H1 (cell line): ENCODE measurements around the gene CD8B2. TPM values are rescaled to one million over a fixed set of nuclear protein-coding genes. Genes with fewer than 3 reads are reported as not detected.

ENCODE experiments used
- CTCF ChIA-PET: fragments of 300-600 bp; sonication (Branson Sonifier 250); formaldehyde crosslinking; loops from one replicate; lab custom pipeline; 2021; ENCODE audit not compliant: partially characterized antibody; lab: Charles Lee
- POLR2A ChIA-PET: fragments of 300-600 bp; sonication (Branson Sonifier 250); formaldehyde crosslinking; loops from one replicate; lab custom pipeline; 2021; ENCODE audit warnings: inconsistent platforms; ENCODE audit not compliant: partially characterized antibody; lab: Charles Lee
- DNase-seq, 2 experiments: peaks; one replicate each; pipeline versions ENCODE4 v3.0.0 to v3.0.0-alpha.2; 2010 to 2022; ENCODE audit warnings: low spot score in 2 of 2, low read depth in 1 of 2, mixed read lengths in 1 of 2
- FAIRE-seq: peaks from 2 replicates; lab custom pipeline; 2011; peaks lifted over from hg19 to GRCh38; lab: Jason Lieb, UNC
- H2AFZ ChIP-seq: 2 replicates; pipeline ENCODE4 v1.8.1; 2012; ENCODE audit warnings: low read length, inconsistent platforms
- H2AK5ac ChIP-seq: 2 replicates; pipeline ENCODE4 v1.6.1; 2013; ENCODE audit warnings: low read depth, low read length
- H2BK120ac ChIP-seq: replicated peaks from 2 replicates; pipeline ENCODE3; 2013; ENCODE audit warnings: low read depth, low read length, inconsistent platforms
- H2BK12ac ChIP-seq: 2 replicates; pipeline ENCODE4 v1.6.1; 2013; ENCODE audit warnings: low read depth, low read length
- H2BK15ac ChIP-seq: 2 replicates; pipeline ENCODE4 v1.6.1; 2013; ENCODE audit warnings: low read length
- H2BK20ac ChIP-seq: 2 replicates; pipeline ENCODE4 v1.6.1; 2013; ENCODE audit warnings: low read length
- H2BK5ac ChIP-seq: 2 replicates; pipeline ENCODE4 v1.6.1; 2013; ENCODE audit warnings: low read depth, low read length
- H3K14ac ChIP-seq: 2 replicates; pipeline ENCODE4 v1.6.1; 2013; ENCODE audit warnings: inconsistent platforms; ENCODE audit not compliant: insufficient read length
- H3K18ac ChIP-seq: 2 replicates; pipeline ENCODE4 v1.6.1; 2013; ENCODE audit warnings: low read length; ENCODE audit errors: extremely low read depth
- H3K23ac ChIP-seq: 2 replicates; pipeline ENCODE4 v1.6.1; 2013; ENCODE audit warnings: inconsistent platforms; ENCODE audit not compliant: insufficient read length
- H3K23me2 ChIP-seq: 2 replicates; pipeline ENCODE4 v1.6.1; 2013; ENCODE audit warnings: low read depth, low read length
- H3K27ac ChIP-seq: 2 replicates; pipeline ENCODE4 v1.6.1; 2011; ENCODE audit warnings: low read depth, low read length, inconsistent platforms
- H3K27me3 ChIP-seq, 4 experiments: replicated peaks in 1 of 4; 1 replicate in 1 of 4; 2 replicates in 3 of 4; pipeline versions ENCODE4 v1.6.1 to v1.8.1; 2011 to 2013; ENCODE audit warnings: low read length in 3 of 4, mild to moderate bottlenecking in 3 of 4, inconsistent platforms in 2 of 4, mixed read lengths in 2 of 4, moderate library complexity in 1 of 4; ENCODE audit not compliant: control insufficient read depth in 3 of 4, insufficient read depth in 3 of 4; ENCODE audit errors: extremely low read depth in 1 of 4
- H3K36me3 ChIP-seq, 4 experiments: 2 replicates each; pipeline versions ENCODE4 v1.6.1 to v1.8.1; 2011 to 2013; ENCODE audit warnings: mild to moderate bottlenecking in 4 of 4, low read length in 3 of 4, moderate library complexity in 2 of 4, control low read depth in 1 of 4, inconsistent platforms in 1 of 4; ENCODE audit not compliant: insufficient read depth in 4 of 4, control insufficient read depth in 2 of 4
- H3K4ac ChIP-seq: replicated peaks from 2 replicates; pipeline ENCODE3; 2013; ENCODE audit warnings: low read length, low read depth, mixed read lengths, inconsistent platforms; ENCODE audit not compliant: insufficient read length
- H3K4me1 ChIP-seq, 4 experiments: replicated peaks in 1 of 4; 1 replicate in 1 of 4; 2 replicates in 3 of 4; pipeline versions ENCODE4 v1.6.1 to v1.8.1; 2011 to 2013; ENCODE audit warnings: low read length in 3 of 4, inconsistent platforms in 2 of 4, mixed read lengths in 1 of 4; ENCODE audit not compliant: insufficient read depth in 4 of 4, control insufficient read depth in 3 of 4
- H3K4me2 ChIP-seq, 2 experiments: 2 replicates each; pipeline versions ENCODE4 v1.6.1 to v1.8.1; 2011 to 2013; ENCODE audit warnings: low read depth in 2 of 2, low read length in 2 of 2, control low read depth in 1 of 2, inconsistent platforms in 1 of 2, mild to moderate bottlenecking in 1 of 2; ENCODE audit not compliant: insufficient read depth in 1 of 2
- H3K4me3 ChIP-seq, 4 experiments: fragments of 200-600, 300-600 bp in 1 of 4; sonication (generic), shearing (Covaris generic), sonication (Bioruptor Twin) in 1 of 4; 2 replicates each; pipeline versions ENCODE4 v1.5.1 to v1.8.1; 2011 to 2016; ENCODE audit warnings: low read length in 4 of 4, low read depth in 3 of 4, control low read depth in 2 of 4, inconsistent platforms in 2 of 4, mild to moderate bottlenecking in 2 of 4, mixed read lengths in 1 of 4, moderate library complexity in 1 of 4; ENCODE audit not compliant: insufficient read depth in 2 of 4; ENCODE audit errors: extremely low read depth in 1 of 4
- H3K56ac ChIP-seq: replicated peaks from 2 replicates; pipeline ENCODE3; 2013; ENCODE audit warnings: low read depth, mild to moderate bottlenecking, mixed read lengths, low read length, inconsistent platforms; ENCODE audit not compliant: insufficient read length
- H3K79me1 ChIP-seq: 2 replicates; pipeline ENCODE4 v1.6.1; 2013; ENCODE audit warnings: low read depth, low read length, control low read depth
- H3K79me2 ChIP-seq, 2 experiments: 2 replicates each; pipeline versions ENCODE4 v1.6.1 to v1.8.1; 2012 to 2013; ENCODE audit warnings: low read length in 2 of 2, mild to moderate bottlenecking in 2 of 2, inconsistent platforms in 1 of 2; ENCODE audit not compliant: insufficient read depth in 2 of 2, control insufficient read depth in 1 of 2
- H3K9ac ChIP-seq, 4 experiments: replicated peaks in 1 of 4; 1 replicate in 1 of 4; 2 replicates in 3 of 4; pipeline versions ENCODE4 v1.6.1 to v1.8.1; 2011 to 2013; ENCODE audit warnings: low read depth in 3 of 4, low read length in 3 of 4, control low read depth in 2 of 4, mild to moderate bottlenecking in 2 of 4, moderate library complexity in 2 of 4, inconsistent platforms in 1 of 4; ENCODE audit errors: extremely low read depth in 1 of 4
- H3K9me3 ChIP-seq, 2 experiments: 2 replicates each; pipeline versions ENCODE4 v1.6.1 to v1.8.1; 2012 to 2013; ENCODE audit warnings: mild to moderate bottlenecking in 2 of 2, moderate library complexity in 2 of 2, control low read depth in 1 of 2, inconsistent platforms in 1 of 2, low read depth in 1 of 2, low read length in 1 of 2, mixed read lengths in 1 of 2; ENCODE audit not compliant: insufficient read depth in 2 of 2
- H4K20me1 ChIP-seq, 2 experiments: replicated peaks in 1 of 2; 2 replicates each; pipeline versions ENCODE3 to v1.8.1; 2011 to 2013; ENCODE audit warnings: inconsistent platforms in 2 of 2, low read length in 2 of 2, mild to moderate bottlenecking in 1 of 2; ENCODE audit not compliant: insufficient read depth in 2 of 2, control insufficient read depth in 1 of 2
- H4K5ac ChIP-seq: 2 replicates; pipeline ENCODE4 v1.6.1; 2013; ENCODE audit warnings: low read length, low read depth, mixed read lengths, inconsistent platforms; ENCODE audit not compliant: insufficient read length
- H4K8ac ChIP-seq: 2 replicates; pipeline ENCODE4 v1.8.0; 2013; ENCODE audit warnings: mild to moderate bottlenecking, moderate library complexity, low read length, inconsistent platforms; ENCODE audit not compliant: insufficient read depth; ENCODE audit errors: extremely low read depth
- H4K91ac ChIP-seq: replicated peaks from 2 replicates; pipeline ENCODE3; 2013; ENCODE audit warnings: low read length, mixed read lengths, inconsistent platforms; ENCODE audit not compliant: insufficient read length
- BACH1 ChIP-seq: IDR thresholded peaks from 2 replicates; pipeline ENCODE4 v1.6.1; 2012; ENCODE audit warnings: low read length, improper control_type of control experiment
- NANOG ChIP-seq: IDR thresholded peaks from 2 replicates; pipeline ENCODE4 v1.6.1; 2011; ENCODE audit warnings: low read length, low read depth, mild to moderate bottlenecking, inconsistent platforms; ENCODE audit not compliant: insufficient read depth, poor library complexity, severe bottlenecking
- NRF1 ChIP-seq: IDR thresholded peaks from 2 replicates; pipeline ENCODE4 v1.6.1; 2011; ENCODE audit warnings: mild to moderate bottlenecking, low read depth, low read length, improper control_type of control experiment
- PHF8 ChIP-seq: fragments of 200-600 bp; sonication (generic); conservative IDR thresholded peaks from 2 replicates; pipeline ENCODE4 v1.7.1; 2012; ENCODE audit warnings: low read depth, mild to moderate bottlenecking, inconsistent platforms, low read length, moderate library complexity
- POLR2A ChIP-seq, 2 experiments: IDR thresholded peaks; 1 replicate in 1 of 2; 2 replicates in 1 of 2; pipeline ENCODE4 v1.6.1; 2011; ENCODE audit warnings: low read depth in 2 of 2, low read length in 2 of 2, mild to moderate bottlenecking in 2 of 2; ENCODE audit errors: control extremely low read depth in 1 of 2
- RNF2 ChIP-seq: fragments of 200-900, 300-1000 bp; sonication (generic); IDR thresholded peaks from 2 replicates; pipeline ENCODE4 v1.7.1; 2016; ENCODE audit warnings: borderline replicate concordance, low read depth, mild to moderate bottlenecking, antibody characterized with exemption, low read length; ENCODE audit not compliant: poor library complexity, severe bottlenecking; ENCODE audit errors: missing control alignments
- SAP30 ChIP-seq: fragments of 300-600 bp; sonication (generic); IDR thresholded peaks from 2 replicates; pipeline ENCODE4 v1.7.1; 2012; ENCODE audit warnings: low read length, moderate library complexity, mild to moderate bottlenecking, inconsistent platforms; ENCODE audit not compliant: insufficient read depth, insufficient replicate concordance
- SIX5 ChIP-seq: IDR thresholded peaks from 2 replicates; pipeline ENCODE4 v1.6.1; 2011; ENCODE audit warnings: mild to moderate bottlenecking, low read depth, low read length
- WGBS, 2 experiments: shearing (Covaris generic) in 1 of 2; methylation state at CpG; one replicate each; pipeline versions ENCODE4 v1.1.6 to v1.1.7; 2013 to 2015; ENCODE audit warnings: low lambda C conversion rate in 2 of 2, mixed read lengths in 2 of 2, inconsistent platforms in 1 of 2, low coverage in 1 of 2, missing lambda C conversion rate in 1 of 2; ENCODE audit not compliant: insufficient replicate concordance in 2 of 2, insufficient coverage in 1 of 2, insufficient read length in 1 of 2; ENCODE audit errors: extremely low coverage in 1 of 2, missing lambda C conversion rate in 1 of 2; 5-methylcytosine and 5-hydroxymethylcytosine counted together
- polyA plus RNA-seq, 7 experiments: library from polyadenylated mRNA; depleted of rRNA in 3 of 7; stranded (reverse) in 5 of 7; unstranded in 2 of 7; fragments of >200 nt in 5 of 7; fragments of 200-250 nt in 2 of 7; gene quantifications; 1 replicate in 5 of 7; 2 replicates in 1 of 7; 4 replicates in 1 of 7; pipeline versions ENCODE4 v1.2.1 to v1.2.3, GENCODE V29; 2011 to 2013; ENCODE audit warnings: missing spikeins in 2 of 7, mixed read lengths in 2 of 7
- total RNA-seq: library from RNA; stranded (reverse); fragmentation: NEBNext Ultra II Directional; extraction: Animal tissue kit (Norgen Biotek cat#: 25700); gene quantifications from 2 replicates; pipeline ENCODE4 v1.2.1, GENCODE V29; 2021
- TF ChIP-seq, protein P1 (sequence below): IDR thresholded peaks from 2 replicates; pipeline ENCODE4 v1.6.1; 2012; ENCODE audit warnings: low read length, inconsistent platforms

The CD8B2 gene
- total and polyA plus RNA-seq, 2 of the 8 experiments (the other 6 are each of a cell fraction or from before 2014, with no cell fraction given), result 0.03 TPM; not detected in 1

DNA sequence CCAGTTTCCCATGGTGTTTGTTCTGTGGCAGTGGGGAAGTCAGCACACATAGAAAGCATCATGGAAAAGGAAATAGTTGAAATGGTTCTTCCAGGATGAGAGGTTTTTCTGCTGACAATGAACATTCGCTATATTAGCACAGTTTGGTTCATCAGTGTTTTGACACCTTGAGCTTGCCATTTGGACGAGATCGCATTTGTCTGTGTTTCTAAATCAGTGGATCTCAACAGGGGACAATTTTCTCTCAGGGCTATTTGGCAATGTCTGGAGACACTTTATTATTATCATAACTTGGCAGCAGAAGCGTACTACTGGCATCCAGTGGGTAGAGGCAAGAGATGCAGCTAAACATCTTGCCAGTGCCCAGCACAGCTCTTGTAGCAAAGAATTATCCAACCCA, 74.6 kb downstream of the CD8B2 start:
- DNase-seq (no peak), FAIRE-seq (no peak)
- no peak overlapping the region for H2AFZ ChIP-seq
- no peaks in the 10 kb centered on the region for H3K27me3 ChIP-seq
- no peaks in the 10 kb centered on the region for H3K23me2 ChIP-seq
- CTCF ChIA-PET, result interaction anchor here (1.0 to 11.5 kb wide), 8 partner anchors 8 to 456 kb away, joined by 3 to 330 read pairs (median 16); no protein-coding TSS in a partner anchor
- H3K27ac ChIP-seq, result no peak overlapping the region
- H2BK20ac ChIP-seq, result no peak overlapping the region
- H2BK15ac ChIP-seq, result no peak overlapping the region
- no peak overlapping the region for H3K56ac ChIP-seq
- POLR2A ChIA-PET, result no interaction called here
- no peak overlapping the region for H2AK5ac ChIP-seq
- no peak overlapping the region for H2BK5ac ChIP-seq
- H4K91ac ChIP-seq, result no peak overlapping the region
- WGBS, 2 experiments, result 96% methylated on average over 4 of the region's 4 CpGs; no CpG with 5 or more reads in 1 of the 2 experiments
- no peaks in the 10 kb centered on the region for H3K79me1 ChIP-seq
- no peak overlapping the region for H4K5ac ChIP-seq
- no peaks in the 10 kb centered on the region for H4K20me1 ChIP-seq
- H3K18ac ChIP-seq, result no peak overlapping the region
- no peaks in the 10 kb centered on the region for H3K79me2 ChIP-seq
- H3K4me3 ChIP-seq, result no peak overlapping the region
- H2BK120ac ChIP-seq, result no peak overlapping the region
- no peak overlapping the region for H3K14ac ChIP-seq
- H2BK12ac ChIP-seq, result no peak overlapping the region
- no peak overlapping the region for H3K4ac ChIP-seq
- H3K36me3 ChIP-seq, result no peaks in the 10 kb centered on the region
- no peak overlapping the region for H3K23ac ChIP-seq
- no peak overlapping the region for H4K8ac ChIP-seq
- H3K9me3 ChIP-seq, result peaks cover 3 to 7% of the 10 kb centered on the region in 2 experiments; a peak in 3 of 4 replicates
- H3K4me2 ChIP-seq, result no peak overlapping the region
- H3K4me1 ChIP-seq, result no peaks in the 10 kb centered on the region; a peak in 1 of 7 replicates
- no peak overlapping the region; a peak in 1 of 7 replicates for H3K9ac ChIP-seq
- TF ChIP-seq SIX5 (no peak), BACH1 (no peak), NANOG (no peak), POLR2A (IDR thresholded peaks at IDR 0.05; ENCODE audit: control extremely low read depth in 1 of 2, low read depth in 2 of 2, low read length in 2 of 2) (no peak), SAP30 (no peak), PHF8 (no peak), NRF1 (no peak), RNF2 (no peak)
- TF ChIP-seq, protein P1, sequence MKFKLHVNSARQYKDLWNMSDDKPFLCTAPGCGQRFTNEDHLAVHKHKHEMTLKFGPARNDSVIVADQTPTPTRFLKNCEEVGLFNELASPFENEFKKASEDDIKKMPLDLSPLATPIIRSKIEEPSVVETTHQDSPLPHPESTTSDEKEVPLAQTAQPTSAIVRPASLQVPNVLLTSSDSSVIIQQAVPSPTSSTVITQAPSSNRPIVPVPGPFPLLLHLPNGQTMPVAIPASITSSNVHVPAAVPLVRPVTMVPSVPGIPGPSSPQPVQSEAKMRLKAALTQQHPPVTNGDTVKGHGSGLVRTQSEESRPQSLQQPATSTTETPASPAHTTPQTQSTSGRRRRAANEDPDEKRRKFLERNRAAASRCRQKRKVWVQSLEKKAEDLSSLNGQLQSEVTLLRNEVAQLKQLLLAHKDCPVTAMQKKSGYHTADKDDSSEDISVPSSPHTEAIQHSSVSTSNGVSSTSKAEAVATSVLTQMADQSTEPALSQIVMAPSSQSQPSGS, result no peak
